Stimulated activated CD4-positive, alpha-beta T cell treated with anti-CD3 and anti-CD28 coated beads, Interleukin-15, amount 100 ng/mL, for 48 hours (primary cell): ENCODE data around the gene DNMT1.
A peak's percentile ranks its signal among the peaks of the same experiment; 100 is the strongest.

Experiments
- DNase-seq, 2 donors: peaks; one replicate each; pipeline ENCODE4 v3.0.0-alpha.2; 2020; ENCODE audit warnings: low read depth in 2 of 2

Gene DNMT1

GRCh38 chr19:10095622-10095947 is 99.2 kb downstream of the DNMT1 start:
- DNase-seq: no peak

GRCh38 chr19:10093295-10094186 is 101.2 kb downstream of the DNMT1 start:
- DNase-seq: no peak

- no peak for DNase-seq
Observed at GRCh38 chr19:10092648-10093294, 102.0 kb downstream of the DNMT1 start.

GRCh38 chr19:10091895-10092641 is 102.7 kb downstream of the DNMT1 start:
- no peak for DNase-seq

- DNase-seq: no peak
Observed at GRCh38 chr19:10091370-10091687, 103.4 kb downstream of the DNMT1 start.

- no peak for DNase-seq
Observed at GRCh38 chr19:10089801-10090375, 104.9 kb downstream of the DNMT1 start.

- DNase-seq: no peak
Observed at GRCh38 chr19:10088949-10089554, 105.7 kb downstream of the DNMT1 start.

GRCh38 chr19:10087296-10088061 is 107.3 kb downstream of the DNMT1 start:
- DNase-seq: no peak

GRCh38 chr19:10086591-10087192 is 108.1 kb downstream of the DNMT1 start:
- DNase-seq: no peak

- DNase-seq: peak; percentile 64 to 75
Observed at GRCh38 chr19:10085641-10086590, 108.8 kb downstream of the DNMT1 start, which contains the start of gene SHFL. Gene SHFL, plus strand, starts transcription at chr19:10086317. Its CDS starts 111 bp downstream, at chr19:10086428.

- DNase-seq: no peak
Observed at GRCh38 chr19:10084803-10085202, 110.0 kb downstream of the DNMT1 start.

- no peak for DNase-seq
Observed at GRCh38 chr19:10083911-10084310, 110.8 kb downstream of the DNMT1 start.
